HEK293T (cell line): Measurements from ENCODE around the gene SGMS1.

Experiments
- CTCF ChIA-PET: fragments of 350-600 bp; formaldehyde crosslinking; extraction: SDS; loops from one replicate; lab custom pipeline; 2021; ENCODE audit warnings: antibody characterized with exemption, inconsistent platforms; lab: Yijun Ruan, JAX
- POLR2A ChIA-PET: fragments of 350-600 bp; formaldehyde crosslinking; extraction: SDS; loops from one replicate; lab custom pipeline; 2020; ENCODE audit warnings: antibody characterized with exemption, inconsistent platforms; lab: Yijun Ruan, JAX
- DNase-seq: peaks from one replicate; pipeline ENCODE4 v3.0.0; 2012; ENCODE audit warnings: mixed read lengths; ENCODE audit errors: extremely low spot score
- ARNT ChIP-seq: fragments of 450-650 bp; IDR thresholded peaks from 2 replicates; pipeline ENCODE4 v1.6.1; 2017; ENCODE audit warnings: mild to moderate bottlenecking
- BHLHE40 ChIP-seq: fragments of 450-650 bp; IDR thresholded peaks from 2 replicates; pipeline ENCODE4 v1.6.1; 2016; ENCODE audit warnings: mild to moderate bottlenecking, moderate library complexity, borderline replicate concordance
- CTBP1 ChIP-seq: fragments of 450-650 bp; IDR thresholded peaks from 2 replicates; pipeline ENCODE4 v1.6.1; 2016; ENCODE audit warnings: borderline replicate concordance
- ELF4 ChIP-seq: fragments of 450-650 bp; IDR thresholded peaks from 2 replicates; pipeline ENCODE4 v1.6.1; 2017; ENCODE audit warnings: antibody characterized with exemption
- FOXA1 ChIP-seq: fragments of 450-650 bp; IDR thresholded peaks from 2 replicates; pipeline ENCODE4 v1.6.1; 2016; ENCODE audit warnings: mild to moderate bottlenecking
- FOXK2 ChIP-seq: fragments of 450-650 bp; IDR thresholded peaks from 2 replicates; pipeline ENCODE4 v1.6.1; 2016; ENCODE audit warnings: mild to moderate bottlenecking
- FOXM1 ChIP-seq: fragments of 450-650 bp; IDR thresholded peaks from 2 replicates; pipeline ENCODE4 v1.6.1; 2017; ENCODE audit warnings: mild to moderate bottlenecking, borderline replicate concordance
- HDGF ChIP-seq: fragments of 450-650 bp; IDR thresholded peaks from 2 replicates; pipeline ENCODE4 v1.6.1; 2017; ENCODE audit warnings: antibody characterized with exemption, borderline replicate concordance
- L3MBTL2 ChIP-seq: fragments of 450-650 bp; conservative IDR thresholded peaks from 2 replicates; pipeline ENCODE4 v1.6.1; 2016; ENCODE audit warnings: mild to moderate bottlenecking
- LEF1 ChIP-seq: fragments of 450-650 bp; IDR thresholded peaks from 2 replicates; pipeline ENCODE4 v1.6.1; 2017; ENCODE audit warnings: mild to moderate bottlenecking, borderline replicate concordance
- NFRKB ChIP-seq: fragments of 450-650 bp; IDR thresholded peaks from 2 replicates; pipeline ENCODE4 v1.6.1; 2016; ENCODE audit warnings: mild to moderate bottlenecking, moderate library complexity
- SP1 ChIP-seq: fragments of 450-650 bp; IDR thresholded peaks from 2 replicates; pipeline ENCODE4 v1.6.1; 2017
- SUZ12 ChIP-seq: fragments of 450-650 bp; IDR thresholded peaks from 2 replicates; pipeline ENCODE4 v1.6.1; 2016; ENCODE audit warnings: mild to moderate bottlenecking
- TARDBP ChIP-seq: fragments of 450-650 bp; IDR thresholded peaks from 2 replicates; pipeline ENCODE4 v1.6.1; 2016
- ZNF384 ChIP-seq: fragments of 450-650 bp; IDR thresholded peaks from 2 replicates; pipeline ENCODE4 v1.6.1; 2016
- TF ChIP-seq, protein P1 (sequence below): fragments of 450-650 bp; IDR thresholded peaks from 2 replicates; pipeline ENCODE4 v1.6.1; 2016

Gene SGMS1

DNA sequence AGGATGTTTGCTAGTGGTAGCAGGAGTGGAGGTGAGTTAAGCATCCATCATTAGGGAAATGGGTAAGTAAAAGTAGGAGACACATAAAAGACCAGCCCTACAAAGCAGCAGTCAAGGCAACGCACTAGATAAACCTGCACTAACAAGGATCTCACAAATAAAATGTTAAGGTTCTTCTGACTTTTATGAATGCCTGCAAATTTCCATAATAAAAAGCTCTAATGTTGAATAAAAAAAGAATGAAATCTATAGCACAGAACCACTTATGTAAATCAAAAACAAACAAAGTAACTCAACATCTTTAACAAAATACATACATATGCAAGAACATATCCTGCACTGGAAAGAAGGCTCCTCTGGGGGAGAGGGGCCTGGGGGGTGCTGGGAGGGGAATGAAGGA is 4.6 kb downstream of the SGMS1 start:
- ChIA-PET CTCF (no interaction called here), POLR2A (no interaction called here)
- TF ChIP-seq ZNF384 (no peak), CTBP1 (no peak), LEF1 (no peak), FOXK2 (no peak), SUZ12 (no peak), NFRKB (no peak), FOXA1 (no peak), BHLHE40 (no peak), FOXM1 (no peak), ARNT (no peak), TARDBP (no peak), HDGF (no peak)
- TF ChIP-seq, protein P1, sequence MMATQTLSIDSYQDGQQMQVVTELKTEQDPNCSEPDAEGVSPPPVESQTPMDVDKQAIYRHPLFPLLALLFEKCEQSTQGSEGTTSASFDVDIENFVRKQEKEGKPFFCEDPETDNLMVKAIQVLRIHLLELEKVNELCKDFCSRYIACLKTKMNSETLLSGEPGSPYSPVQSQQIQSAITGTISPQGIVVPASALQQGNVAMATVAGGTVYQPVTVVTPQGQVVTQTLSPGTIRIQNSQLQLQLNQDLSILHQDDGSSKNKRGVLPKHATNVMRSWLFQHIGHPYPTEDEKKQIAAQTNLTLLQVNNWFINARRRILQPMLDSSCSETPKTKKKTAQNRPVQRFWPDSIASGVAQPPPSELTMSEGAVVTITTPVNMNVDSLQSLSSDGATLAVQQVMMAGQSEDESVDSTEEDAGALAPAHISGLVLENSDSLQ: no peak
- no peak for DNase-seq

GRCh38 chr10:50618624-50619023 is 5.1 kb downstream of the SGMS1 start:
- TF ChIP-seq, protein P1: no peak
- TF ChIP-seq FOXK2 (no peak), L3MBTL2 (no peak), FOXA1 (no peak), SUZ12 (no peak), ARNT (no peak), SP1 (no peak), ZNF384 (no peak), NFRKB (no peak), CTBP1 (no peak), HDGF (no peak), ELF4 (no peak), FOXM1 (no peak), BHLHE40 (no peak), LEF1 (no peak), TARDBP (no peak)
- CTCF ChIA-PET: no interaction called here
- DNase-seq: no peak
- POLR2A ChIA-PET: no interaction called here

DNA sequence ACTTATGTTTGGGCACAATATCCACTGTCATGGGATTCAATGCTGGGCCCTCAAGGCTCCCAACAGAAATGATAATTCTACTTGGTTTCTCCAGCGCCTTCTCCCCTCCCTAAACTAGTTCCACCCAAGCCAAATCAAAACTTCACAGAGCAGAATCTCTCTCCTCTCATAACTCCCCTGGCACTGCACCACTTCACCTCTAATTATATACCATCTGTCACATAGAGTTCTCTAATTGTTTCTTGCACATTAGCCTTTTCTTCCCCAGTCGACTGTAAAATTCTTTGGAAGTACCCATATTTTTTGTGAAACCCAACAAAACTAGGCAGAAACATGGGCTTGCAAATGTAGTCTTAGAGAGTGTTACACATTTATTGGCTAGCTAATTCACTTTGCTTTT is 8.1 kb downstream of the SGMS1 start:
- no peak for DNase-seq
- CTCF ChIA-PET: no interaction called here
- POLR2A ChIA-PET: interaction anchor here (1.1 kb wide), 1 partner anchor 9 kb away, joined by 3 read pairs; no protein-coding TSS in a partner anchor

GRCh38 chr10:50614444-50615137 is 9.2 kb downstream of the SGMS1 start:
- ChIA-PET CTCF (interaction anchor here (1.2 to 1.5 kb wide), 2 partner anchors 10 to 37 kb away, joined by 4 to 5 read pairs; no protein-coding TSS in a partner anchor), POLR2A (no interaction called here)
- peak; percentile 32 for TF ChIP-seq L3MBTL2
- TF ChIP-seq, protein P1: no peak
- peak; percentile 51 for DNase-seq

More for the DNA sequence above, 8.1 kb downstream of the SGMS1 start:
- no peak for TF ChIP-seq SP1
- no peak for TF ChIP-seq FOXM1
- no peak for TF ChIP-seq FOXA1
- TF ChIP-seq FOXK2: no peak
- no peak for TF ChIP-seq TARDBP
- no peak for TF ChIP-seq L3MBTL2
- no peak for TF ChIP-seq NFRKB
- TF ChIP-seq SUZ12: no peak
- TF ChIP-seq CTBP1: no peak
- no peak for TF ChIP-seq LEF1
- TF ChIP-seq ELF4: no peak

GRCh38 chr10:50613726-50614443 is 9.9 kb downstream of the SGMS1 start:
- ChIA-PET CTCF (interaction anchor here (1.2 to 1.5 kb wide), 2 partner anchors 9 to 37 kb away, joined by 4 to 5 read pairs; no protein-coding TSS in a partner anchor), POLR2A (interaction anchor here (0.9 to 2.2 kb wide), 3 partner anchors 8 to 12 kb away, joined by 3 to 6 read pairs (median 3); no protein-coding TSS in a partner anchor)
- TF ChIP-seq LEF1: no peak
- TF ChIP-seq NFRKB: no peak
- no peak for TF ChIP-seq L3MBTL2
- TF ChIP-seq FOXA1: no peak
- no peak for TF ChIP-seq FOXM1
- TF ChIP-seq BHLHE40: no peak
- TF ChIP-seq ARNT: no peak
- TF ChIP-seq ELF4: no peak
- TF ChIP-seq SUZ12: no peak
- TF ChIP-seq FOXK2: no peak
- no peak for DNase-seq

DNA sequence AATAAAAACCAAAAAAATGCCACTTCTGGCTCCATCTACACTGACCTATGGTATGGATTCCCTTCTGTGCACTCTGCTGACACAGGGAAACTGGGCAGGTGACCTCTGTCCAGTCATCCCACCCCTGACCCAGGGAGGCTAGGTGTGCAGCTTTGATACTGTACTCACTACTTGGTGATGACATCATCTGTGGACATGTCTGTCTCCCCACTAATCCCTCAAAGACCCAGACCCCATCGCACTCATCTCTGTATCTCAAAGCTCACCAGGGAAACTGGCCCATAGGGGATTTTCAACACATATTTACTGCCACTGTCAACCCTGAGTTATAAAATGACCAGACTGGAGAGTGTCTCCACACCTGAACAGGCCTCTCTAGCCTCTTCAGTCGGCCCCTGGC is 10.6 kb downstream of the SGMS1 start:
- no peak for DNase-seq
- TF ChIP-seq FOXA1 (no peak), CTBP1 (no peak), SUZ12 (no peak), TARDBP (no peak), L3MBTL2 (no peak), FOXK2 (no peak), NFRKB (no peak), SP1 (no peak), ZNF384 (no peak), ARNT (no peak), HDGF (no peak), FOXM1 (no peak), BHLHE40 (no peak), LEF1 (no peak), ELF4 (no peak)
- TF ChIP-seq, protein P1: no peak
- ChIA-PET CTCF (interaction anchor here (1.2 to 1.5 kb wide), 2 partner anchors 8 to 36 kb away, joined by 4 to 5 read pairs; no protein-coding TSS in a partner anchor), POLR2A (interaction anchor here (0.9 to 2.2 kb wide), 3 partner anchors 9 to 13 kb away, joined by 3 to 6 read pairs (median 3); no protein-coding TSS in a partner anchor)
